ENCODE measurements around the gene IGFBP4. TPM values are rescaled to one million over a fixed set of nuclear protein-coding genes. Genes with fewer than 3 reads are reported as not detected.

The IGFBP4 gene
- total and polyA plus RNA-seq, 2 of the 13 experiments (the other 11 are each of a cell fraction or from before 2014, with no cell fraction given), result 4.1 to 49.0 TPM

- TF ChIP-seq ZNF737 (CRISPR knock-in tag; IDR thresholded peaks at IDR 0.05; ENCODE audit: borderline replicate concordance), result 0 out of 2 replicates have a peak, but pooled peaks have one; percentile 7
Observed at GRCh38 chr17:40443196-40443987, at the start of gene IGFBP4 (continued).

- Histone ChIP-seq H3K4me2 (ENCODE audit: low read depth, low read length) (no peak overlapping the region), H3K79me2 (ENCODE audit: insufficient read depth, low read length) (no peaks in the 10 kb centered on the region), H3K27ac (ENCODE audit: extremely low read length, insufficient read depth, low read length) (no peak overlapping the region), H3K27me3 (ENCODE audit: control insufficient read depth in 1 of 2, insufficient read depth in 2 of 2, low read length in 2 of 2) (no peaks in the 10 kb centered on the region), H3K4me3 (replicated peaks in 1 of 3; ENCODE audit: insufficient read depth in 1 of 3, low read depth in 2 of 3, low read length in 3 of 3) (no peak overlapping the region), H4K20me1 (ENCODE audit: insufficient read depth, low read length) (no peaks in the 10 kb centered on the region), H2AFZ (ENCODE audit: low read length) (no peak overlapping the region), H3K9ac (ENCODE audit: insufficient read depth, low read depth, low read length) (no peak overlapping the region), H3K36me3 (replicated peaks in 1 of 2; ENCODE audit: control insufficient read depth in 1 of 2, insufficient read depth in 2 of 2, low read length in 2 of 2) (peaks cover 17 to 96% of the 10 kb centered on the region in 2 experiments), H3K9me3 (ENCODE audit: low read length) (no peaks in the 10 kb centered on the region), H3K4me1 (ENCODE audit: insufficient read depth, low read length) (no peaks in the 10 kb centered on the region)
- DNase-seq (ENCODE audit: low spot score) (peak; percentile 74), ATAC-seq (peak; percentile 71), FAIRE-seq (peak; percentile 48)
- 93% methylated on average over 4 of the region's 4 CpGs for WGBS (ENCODE audit: low lambda C conversion rate)
- in situ Hi-C loops (cut with HindIII; ENCODE audit: extremely low pct_ligation_motif_present, low pct_unique_long_range_greater_than_20kb) (no loop called here), intact Hi-C loops (cut with micrococcal nuclease; ENCODE audit: unreplicated experiment) (loop anchor here (1.0 kb wide), 2 partner anchors 135 to 161 kb away; no protein-coding TSS in a partner anchor)
- TF ChIP-seq RELA (CRISPR knock-in tag; IDR thresholded peaks at IDR 0.05), result no peak
- TF ChIP-seq, protein P1, sequence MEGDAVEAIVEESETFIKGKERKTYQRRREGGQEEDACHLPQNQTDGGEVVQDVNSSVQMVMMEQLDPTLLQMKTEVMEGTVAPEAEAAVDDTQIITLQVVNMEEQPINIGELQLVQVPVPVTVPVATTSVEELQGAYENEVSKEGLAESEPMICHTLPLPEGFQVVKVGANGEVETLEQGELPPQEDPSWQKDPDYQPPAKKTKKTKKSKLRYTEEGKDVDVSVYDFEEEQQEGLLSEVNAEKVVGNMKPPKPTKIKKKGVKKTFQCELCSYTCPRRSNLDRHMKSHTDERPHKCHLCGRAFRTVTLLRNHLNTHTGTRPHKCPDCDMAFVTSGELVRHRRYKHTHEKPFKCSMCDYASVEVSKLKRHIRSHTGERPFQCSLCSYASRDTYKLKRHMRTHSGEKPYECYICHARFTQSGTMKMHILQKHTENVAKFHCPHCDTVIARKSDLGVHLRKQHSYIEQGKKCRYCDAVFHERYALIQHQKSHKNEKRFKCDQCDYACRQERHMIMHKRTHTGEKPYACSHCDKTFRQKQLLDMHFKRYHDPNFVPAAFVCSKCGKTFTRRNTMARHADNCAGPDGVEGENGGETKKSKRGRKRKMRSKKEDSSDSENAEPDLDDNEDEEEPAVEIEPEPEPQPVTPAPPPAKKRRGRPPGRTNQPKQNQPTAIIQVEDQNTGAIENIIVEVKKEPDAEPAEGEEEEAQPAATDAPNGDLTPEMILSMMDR (CRISPR knock-in tag; IDR thresholded peaks at IDR 0.05), result peak; percentile 51
- TF ChIP-seq SMC3 (IDR thresholded peaks at IDR 0.05; ENCODE audit: low read length), result peak; percentile 67
- peak; percentile 57; the same call in 1 of the 2 replicates for TF ChIP-seq ZNF362 (CRISPR knock-in tag; IDR thresholded peaks at IDR 0.05; ENCODE audit: borderline replicate concordance)
- TF ChIP-seq IRX3 (CRISPR knock-in tag; IDR thresholded peaks at IDR 0.05; ENCODE audit: borderline replicate concordance, low read depth), result no peak
- TF ChIP-seq SIN3A (IDR thresholded peaks at IDR 0.05; ENCODE audit: borderline replicate concordance, low read depth, low read length), result no peak
- TF ChIP-seq, protein P2, sequence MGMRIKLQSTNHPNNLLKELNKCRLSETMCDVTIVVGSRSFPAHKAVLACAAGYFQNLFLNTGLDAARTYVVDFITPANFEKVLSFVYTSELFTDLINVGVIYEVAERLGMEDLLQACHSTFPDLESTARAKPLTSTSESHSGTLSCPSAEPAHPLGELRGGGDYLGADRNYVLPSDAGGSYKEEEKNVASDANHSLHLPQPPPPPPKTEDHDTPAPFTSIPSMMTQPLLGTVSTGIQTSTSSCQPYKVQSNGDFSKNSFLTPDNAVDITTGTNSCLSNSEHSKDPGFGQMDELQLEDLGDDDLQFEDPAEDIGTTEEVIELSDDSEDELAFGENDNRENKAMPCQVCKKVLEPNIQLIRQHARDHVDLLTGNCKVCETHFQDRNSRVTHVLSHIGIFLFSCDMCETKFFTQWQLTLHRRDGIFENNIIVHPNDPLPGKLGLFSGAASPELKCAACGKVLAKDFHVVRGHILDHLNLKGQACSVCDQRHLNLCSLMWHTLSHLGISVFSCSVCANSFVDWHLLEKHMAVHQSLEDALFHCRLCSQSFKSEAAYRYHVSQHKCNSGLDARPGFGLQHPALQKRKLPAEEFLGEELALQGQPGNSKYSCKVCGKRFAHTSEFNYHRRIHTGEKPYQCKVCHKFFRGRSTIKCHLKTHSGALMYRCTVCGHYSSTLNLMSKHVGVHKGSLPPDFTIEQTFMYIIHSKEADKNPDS (CRISPR knock-in tag; IDR thresholded peaks at IDR 0.05), result no peak
- TF ChIP-seq RAD21 (CRISPR knock-in tag; IDR thresholded peaks at IDR 0.05), result peak; percentile 55; the same call in 1 of the 2 replicates
- TF ChIP-seq STAG1 (CRISPR knock-in tag; IDR thresholded peaks at IDR 0.05), result peak; percentile 49
- TF ChIP-seq ZNF740 (CRISPR knock-in tag; IDR thresholded peaks at IDR 0.05), result no peak
- no peak for TF ChIP-seq ZNF484 (CRISPR knock-in tag; IDR thresholded peaks at IDR 0.05; ENCODE audit: borderline replicate concordance, low read depth)
- peak; percentile 87 for TF ChIP-seq ARID3A (IDR thresholded peaks at IDR 0.05; ENCODE audit: low read depth, low read length)
- BruUV-seq (replicated peaks), result no TSS peak
- ChIA-PET POLR2A (no interaction called here), CTCF (ENCODE audit: low intra/inter-chr PET ratio, low total read pairs) (interaction anchor here (0.6 to 2.8 kb wide), 7 partner anchors 34 to 161 kb away, joined by 3 to 33 read pairs (median 3); partner anchors contain the start of gene IGFBP4)
Observed at GRCh38 chr17:40399185-40399584, 44.1 kb upstream of the IGFBP4 start.

Measured in HepG2 (cell line).